ENCODE measurements around the gene N4BP3.

- TF ChIP-seq, protein P1, sequence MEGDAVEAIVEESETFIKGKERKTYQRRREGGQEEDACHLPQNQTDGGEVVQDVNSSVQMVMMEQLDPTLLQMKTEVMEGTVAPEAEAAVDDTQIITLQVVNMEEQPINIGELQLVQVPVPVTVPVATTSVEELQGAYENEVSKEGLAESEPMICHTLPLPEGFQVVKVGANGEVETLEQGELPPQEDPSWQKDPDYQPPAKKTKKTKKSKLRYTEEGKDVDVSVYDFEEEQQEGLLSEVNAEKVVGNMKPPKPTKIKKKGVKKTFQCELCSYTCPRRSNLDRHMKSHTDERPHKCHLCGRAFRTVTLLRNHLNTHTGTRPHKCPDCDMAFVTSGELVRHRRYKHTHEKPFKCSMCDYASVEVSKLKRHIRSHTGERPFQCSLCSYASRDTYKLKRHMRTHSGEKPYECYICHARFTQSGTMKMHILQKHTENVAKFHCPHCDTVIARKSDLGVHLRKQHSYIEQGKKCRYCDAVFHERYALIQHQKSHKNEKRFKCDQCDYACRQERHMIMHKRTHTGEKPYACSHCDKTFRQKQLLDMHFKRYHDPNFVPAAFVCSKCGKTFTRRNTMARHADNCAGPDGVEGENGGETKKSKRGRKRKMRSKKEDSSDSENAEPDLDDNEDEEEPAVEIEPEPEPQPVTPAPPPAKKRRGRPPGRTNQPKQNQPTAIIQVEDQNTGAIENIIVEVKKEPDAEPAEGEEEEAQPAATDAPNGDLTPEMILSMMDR (IDR thresholded peaks at IDR 0.05; ENCODE audit: insufficient read depth, low read length, poor library complexity, severe bottlenecking): no peak
- no peak for TF ChIP-seq EZH2phosphoT487 (conservative IDR thresholded peaks at IDR 0.05; ENCODE audit: low read length)
Observed at GRCh38 chr5:178114325-178115135, 1.2 kb downstream of the N4BP3 start.

Measured in SU-DHL-6 (cell line).